Pons (tissue), 1 donor: ENCODE measurements around the gene P3H1.
"Not testable (repeated sequence)": the region's sequence is repeated elsewhere in the genome, so short reads cannot be mapped to it uniquely, and the experiment has no call there.

Source experiments
- DNase-seq: peaks from one replicate; pipeline ENCODE4 v3.0.0-alpha.2; 2016; ENCODE audit warnings: low spot score

The P3H1 gene

GRCh38 chr1:42769811-42770210 is 3.0 kb upstream of the P3H1 start:
- DNase-seq, result no peak

- no peak for DNase-seq
These were observed 1.3 kb upstream of the P3H1 start for GRCh38 chr1:42768172-42768571.

GRCh38 chr1:42767510-42768000 is 727 bp upstream of the P3H1 start:
- peak; percentile 29 for DNase-seq

DNA sequence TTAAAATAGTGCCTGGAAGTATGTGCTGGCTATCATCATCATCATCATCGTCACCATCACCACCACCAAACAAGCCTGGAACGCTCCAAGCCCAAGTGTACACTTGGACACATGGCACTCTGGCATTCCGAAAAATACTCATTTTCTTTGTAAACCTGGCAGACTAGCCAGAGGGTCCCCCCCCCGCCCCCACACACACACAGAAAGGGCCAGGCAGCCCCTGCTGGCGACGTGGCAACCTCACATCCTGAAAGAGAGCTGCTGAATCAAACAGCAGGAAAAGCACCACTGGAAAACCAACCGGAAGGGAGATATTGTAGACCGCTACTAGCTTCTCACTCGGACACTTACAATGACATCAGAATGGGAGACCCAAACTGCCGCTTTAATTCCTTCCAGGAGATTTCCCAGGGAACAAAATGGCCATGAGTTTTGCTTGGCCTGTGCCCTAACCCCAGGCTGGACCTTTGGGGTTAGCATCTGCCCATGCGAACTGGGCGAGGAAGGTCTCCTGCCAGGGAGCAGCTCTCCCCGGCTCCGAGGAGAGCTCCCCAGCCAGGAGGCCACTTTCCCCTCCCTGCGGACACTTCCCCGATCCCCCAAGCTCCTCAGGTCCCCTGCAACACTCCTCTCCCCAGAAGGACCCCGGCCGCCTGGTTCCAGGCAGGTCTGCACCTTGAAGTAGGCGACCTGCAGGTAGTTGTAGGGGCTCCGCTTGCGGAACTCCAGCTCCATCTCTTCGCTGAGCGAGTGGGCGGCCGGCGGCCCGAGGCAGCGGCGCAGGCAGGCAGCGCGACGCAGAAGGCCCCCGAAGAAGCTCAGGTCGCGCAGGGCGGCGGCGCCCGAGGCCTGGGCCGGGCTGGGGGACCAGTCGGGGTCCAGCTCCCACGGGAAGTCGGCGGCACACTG is 742 bp downstream of the P3H1 start:
- peak; percentile 46 for DNase-seq

DNA sequence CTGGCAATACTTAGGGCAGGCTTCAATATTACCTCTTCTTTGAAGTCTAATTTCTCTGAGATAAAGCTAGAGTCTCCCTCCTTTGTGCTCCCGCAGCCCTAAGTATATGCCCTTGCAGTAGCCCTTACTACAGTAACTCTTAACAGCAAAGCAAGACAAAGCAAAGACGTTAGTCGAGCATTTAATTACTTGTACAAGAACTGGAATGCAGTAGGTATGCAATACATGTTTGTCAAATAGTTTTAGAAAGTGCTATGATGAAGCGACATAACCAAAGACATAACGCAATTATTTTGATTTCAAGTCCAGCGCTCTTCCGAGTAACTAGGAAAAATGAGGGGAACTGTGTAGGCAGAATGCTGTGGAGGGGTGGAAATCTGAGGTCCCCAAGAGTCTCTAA is 1.6 kb downstream of the P3H1 start:
- peak; percentile 10 for DNase-seq

DNA sequence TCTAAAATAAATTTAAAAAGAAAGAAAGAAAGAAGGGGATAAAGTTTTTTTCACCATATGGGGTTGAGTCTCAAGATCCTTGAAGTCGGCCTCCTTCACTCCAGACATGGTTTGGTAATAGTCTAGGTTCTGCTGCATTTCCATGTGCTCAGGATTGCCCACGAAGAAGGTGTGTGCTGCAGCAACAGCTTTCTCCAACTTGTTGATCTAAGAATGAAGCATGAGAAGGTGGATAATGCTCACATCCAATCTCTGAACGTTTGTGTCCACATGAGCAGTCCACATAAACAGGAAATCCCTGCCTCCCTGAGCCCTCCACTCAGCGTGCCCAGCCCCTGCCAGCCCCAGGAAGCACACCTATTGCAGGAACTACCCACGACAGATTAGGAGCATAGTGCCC is 4.6 kb downstream of the P3H1 start:
- DNase-seq, result no peak

GRCh38 chr1:42761567-42761966 is 5.3 kb downstream of the P3H1 start:
- DNase-seq, result no peak

DNA sequence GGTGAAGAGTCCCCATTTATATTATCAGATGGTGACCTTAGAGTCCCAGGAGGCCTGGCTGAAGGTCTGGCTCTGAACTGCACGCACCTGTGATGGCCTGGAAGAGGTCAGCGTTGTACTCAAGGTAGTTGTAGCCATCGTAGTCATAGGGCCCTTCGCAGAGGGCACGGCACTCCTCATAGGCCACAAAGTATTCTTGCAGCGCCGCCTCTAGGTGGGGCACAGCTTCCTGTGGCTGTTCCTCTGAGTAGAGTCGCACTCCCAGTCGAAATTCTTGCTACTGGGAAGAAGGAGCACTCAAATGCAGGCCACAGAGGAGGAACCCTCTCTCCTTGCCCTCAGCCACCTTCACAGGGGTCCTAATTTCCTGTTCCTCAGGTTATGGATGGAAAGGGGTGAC is 7.7 kb downstream of the P3H1 start:
- no peak for DNase-seq

DNA sequence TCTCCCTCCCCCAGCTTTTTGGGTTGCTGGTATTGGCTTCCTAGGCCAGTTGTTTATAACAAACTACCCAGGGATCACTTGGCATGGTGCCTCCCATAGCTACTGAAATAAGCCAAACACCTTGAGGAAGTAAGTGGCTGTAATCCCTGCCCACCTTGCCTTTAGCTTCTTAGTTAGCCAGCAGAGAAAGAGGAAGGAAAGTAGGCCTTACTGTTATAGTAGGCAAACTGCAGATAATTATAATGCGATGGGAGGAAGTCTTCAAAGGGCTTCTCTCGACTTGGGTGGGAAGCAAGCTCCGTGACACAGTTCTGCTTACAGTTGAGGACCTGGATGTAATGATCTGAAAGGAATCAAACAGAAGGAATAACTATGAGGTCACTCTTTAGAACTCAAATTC is 8.2 kb downstream of the P3H1 start:
- DNase-seq, result no peak

GRCh38 chr1:42757892-42758275 is 8.9 kb downstream of the P3H1 start:
- no peak for DNase-seq

GRCh38 chr1:42756956-42757891 is 9.6 kb downstream of the P3H1 start:
- DNase-seq, result peak; percentile 61

GRCh38 chr1:42753070-42753469 is 13.8 kb downstream of the P3H1 start:
- DNase-seq, result no peak

GRCh38 chr1:42752284-42752683 is 14.5 kb downstream of the P3H1 start:
- no peak for DNase-seq

GRCh38 chr1:42751511-42752070 is 15.2 kb downstream of the P3H1 start:
- DNase-seq, result not testable (repeated sequence)

GRCh38 chr1:42750041-42750440 is 16.8 kb downstream of the P3H1 start:
- DNase-seq, result no peak

DNA sequence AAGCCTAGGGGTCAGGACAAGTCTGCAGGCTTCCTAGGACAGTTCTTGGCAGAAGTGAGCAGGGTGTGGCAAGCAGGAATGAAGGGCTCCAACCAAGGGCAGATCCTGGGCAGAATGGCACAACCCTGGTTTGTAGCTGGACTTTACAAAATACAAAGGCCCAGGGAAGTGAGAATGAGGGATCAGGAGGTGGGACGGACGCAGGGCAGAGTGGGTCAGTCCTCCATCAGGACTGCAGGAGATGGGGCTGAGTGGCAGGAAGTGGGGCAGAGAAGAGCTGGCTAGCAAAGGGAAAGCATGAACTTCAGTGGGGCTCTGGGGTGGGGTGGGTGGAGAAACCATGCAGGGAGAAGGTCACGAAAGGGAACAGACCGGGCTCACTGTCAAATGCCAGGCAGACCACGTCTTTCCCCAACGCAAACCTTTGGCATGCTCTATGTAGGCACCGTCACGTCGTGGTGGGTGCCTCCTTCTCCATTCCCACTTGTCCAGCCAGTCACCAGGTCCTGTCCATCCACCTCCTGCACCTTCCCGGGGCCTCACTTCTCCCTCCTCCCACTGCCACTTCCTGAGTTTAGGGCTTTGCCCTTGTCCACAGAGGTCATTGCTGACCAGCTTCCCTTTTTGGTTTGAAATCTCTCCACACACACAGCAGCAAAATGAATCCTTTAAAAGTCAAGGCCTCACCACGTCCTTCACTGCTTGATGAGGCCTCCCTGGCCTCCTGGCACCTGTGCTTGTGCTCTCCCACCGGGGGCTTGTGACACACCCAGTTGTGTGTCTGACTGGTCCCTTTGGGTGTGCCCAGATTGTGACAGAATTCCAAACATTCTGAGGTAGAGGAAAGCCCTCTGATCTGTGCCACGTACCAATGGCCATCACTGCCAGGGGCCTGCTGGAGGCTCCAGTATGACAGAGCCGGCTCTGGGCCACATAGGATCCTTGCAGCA is 18.1 kb downstream of the P3H1 start:
- DNase-seq, result no peak

- DNase-seq, result no peak
These were observed 18.8 kb downstream of the P3H1 start for GRCh38 chr1:42748021-42748420.

- peak; percentile 17 for DNase-seq
These were observed 19.7 kb downstream of the P3H1 start for GRCh38 chr1:42747125-42747524.

DNA sequence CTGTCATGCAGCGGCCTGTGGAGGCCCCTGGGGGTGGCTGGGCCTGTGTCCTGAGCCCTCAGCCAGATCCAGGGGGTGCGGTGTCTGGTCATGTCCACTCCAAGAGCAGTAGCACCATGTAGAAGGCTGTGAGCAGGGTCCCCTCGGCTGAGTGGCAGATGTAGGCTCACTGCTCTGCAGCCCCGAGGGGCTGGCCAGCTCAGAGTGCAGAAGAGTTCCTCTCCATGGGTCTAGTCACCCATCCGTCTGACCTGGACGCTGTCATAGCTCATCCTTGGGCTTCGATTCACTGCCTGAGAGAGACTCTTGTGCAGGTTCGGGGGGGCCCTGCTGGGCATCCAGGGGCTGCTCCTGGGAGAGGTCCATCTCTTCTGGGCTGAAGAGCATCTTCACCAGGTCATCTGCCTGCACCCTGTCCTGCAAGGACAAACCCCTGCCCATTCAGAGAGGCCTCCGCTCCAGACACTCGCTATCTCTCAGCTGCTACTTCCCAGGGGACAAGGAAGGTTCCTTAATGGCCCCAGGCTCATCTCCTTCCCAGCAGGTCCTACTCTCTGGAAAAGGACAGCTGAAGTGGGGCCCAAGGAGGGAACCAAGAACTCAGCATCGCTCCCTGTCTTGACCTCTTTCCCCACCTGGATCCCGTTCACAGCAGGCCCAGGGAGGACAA is 20.3 kb downstream of the P3H1 start:
- DNase-seq, result no peak

DNA sequence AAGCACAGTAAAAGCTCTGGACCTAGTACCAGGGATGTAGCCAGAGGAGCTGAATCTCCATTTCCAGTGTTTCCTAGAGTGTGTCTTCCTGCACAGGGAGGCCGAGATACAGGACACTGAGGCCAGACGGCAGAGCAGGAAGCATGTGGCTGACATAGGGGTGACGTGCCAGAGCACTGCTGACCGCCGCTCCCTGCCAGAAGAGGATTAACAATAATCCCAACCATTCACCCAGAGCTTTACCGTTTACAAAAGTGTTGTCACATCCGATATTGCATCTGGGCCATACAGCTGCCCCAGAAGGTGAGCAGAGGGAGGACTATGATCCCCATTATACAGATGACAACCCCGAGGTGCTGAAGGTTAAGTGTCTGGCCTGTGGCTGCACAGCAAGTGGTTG is 21.0 kb downstream of the P3H1 start:
- no peak for DNase-seq

- no peak for DNase-seq
These were observed 22.7 kb downstream of the P3H1 start for GRCh38 chr1:42744148-42744413.
